Neural cell (in vitro differentiated cells): ENCODE data around the gene RHBDF2. TPM values are rescaled to one million over a fixed set of nuclear protein-coding genes. Genes with fewer than 3 reads are reported as not detected.

ENCODE experiments used
- H2AFZ ChIP-seq: fragments of 200-600, 300-800 bp; sonication (generic), shearing (Covaris generic); 2 replicates; pipeline ENCODE4 v1.6.0; 2014; ENCODE audit warnings: low read depth, mild to moderate bottlenecking, antibody characterized with exemption, low read length, moderate library complexity
- H3F3A ChIP-seq: fragments of 200-600 bp; shearing (Covaris generic); 2 replicates; pipeline ENCODE4 v1.6.1; 2016; ENCODE audit warnings: mild to moderate bottlenecking, moderate library complexity, mixed read lengths, antibody characterized with exemption, low read length; ENCODE audit not compliant: insufficient read depth, poor library complexity, severe bottlenecking
- H3K27ac ChIP-seq: fragments of 200-600, 300-800 bp; sonication (generic), shearing (Covaris generic); 2 replicates; pipeline ENCODE4 v1.5.1; 2014; ENCODE audit warnings: mild to moderate bottlenecking, low read length, moderate library complexity
- H3K27me3 ChIP-seq: fragments of 300-800, 200-600 bp; sonication (generic), shearing (Covaris generic); 2 replicates; pipeline ENCODE4 v1.6.0; 2014; ENCODE audit warnings: mild to moderate bottlenecking, low read depth, low read length, moderate library complexity; ENCODE audit not compliant: insufficient read depth
- H3K36me3 ChIP-seq: fragments of 300-800, 200-600 bp; sonication (generic), shearing (Covaris generic); 2 replicates; pipeline ENCODE4 v1.5.1; 2014; ENCODE audit warnings: mild to moderate bottlenecking, antibody characterized with exemption, low read length, moderate library complexity; ENCODE audit not compliant: insufficient read depth
- H3K4me2 ChIP-seq: fragments of 300-800, 200-600 bp; sonication (generic), shearing (Covaris generic); 2 replicates; pipeline ENCODE4 v1.6.0; 2014; ENCODE audit warnings: mild to moderate bottlenecking, low read length
- H3K4me3 ChIP-seq: fragments of 300-800, 200-600 bp; sonication (generic), shearing (Covaris generic); 2 replicates; pipeline ENCODE4 v1.5.1; 2014; ENCODE audit warnings: mild to moderate bottlenecking, low read length, moderate library complexity
- H3K79me2 ChIP-seq: fragments of 200-600 bp; shearing (Covaris generic); replicated peaks from 2 replicates; pipeline ENCODE4 v1.6.0; 2014; ENCODE audit warnings: mild to moderate bottlenecking, low read length, moderate library complexity; ENCODE audit not compliant: insufficient read depth
- H3K9ac ChIP-seq: fragments of 300-800, 200-600 bp; sonication (generic), shearing (Covaris generic); 2 replicates; pipeline ENCODE4 v1.6.1; 2016; ENCODE audit warnings: mild to moderate bottlenecking, low read length, mixed read lengths
- H3K9me2 ChIP-seq: fragments of 200-600 bp; shearing (Covaris generic); 2 replicates; pipeline ENCODE4 v1.6.1; 2016; ENCODE audit warnings: mild to moderate bottlenecking, low read length, mixed read lengths; ENCODE audit not compliant: insufficient read depth
- H3K9me3 ChIP-seq: fragments of 200-600, 300-800 bp; sonication (generic), shearing (Covaris generic); 2 replicates; pipeline ENCODE4 v1.6.1; 2016; ENCODE audit warnings: mild to moderate bottlenecking, mixed run types, low read length, moderate library complexity, mixed read lengths
- H4K20me1 ChIP-seq: fragments of 200-600 bp; shearing (Covaris generic); 2 replicates; pipeline ENCODE4 v1.6.1; 2016; ENCODE audit warnings: mild to moderate bottlenecking, mixed run types; ENCODE audit not compliant: insufficient read depth
- EP300 ChIP-seq: fragments of 450-650 bp; conservative IDR thresholded peaks from 2 replicates; pipeline ENCODE4 v1.6.1; 2014; ENCODE audit warnings: antibody characterized with exemption, mild to moderate bottlenecking, moderate library complexity; ENCODE audit not compliant: poor library complexity, severe bottlenecking
- EZH2 ChIP-seq: fragments of 200-600, 300-800 bp; shearing (Covaris generic), sonication (generic); IDR thresholded peaks from 2 replicates; pipeline ENCODE4 v1.6.1; 2014; ENCODE audit warnings: antibody characterized with exemption, low read length, borderline replicate concordance, mild to moderate bottlenecking; ENCODE audit not compliant: insufficient read depth, poor library complexity, severe bottlenecking
- MXI1 ChIP-seq: fragments of 450-650 bp; conservative IDR thresholded peaks from 2 replicates; pipeline ENCODE4 v1.6.1; 2014; ENCODE audit warnings: antibody characterized with exemption, mild to moderate bottlenecking; ENCODE audit not compliant: poor library complexity, severe bottlenecking
- POLR2AphosphoS5 ChIP-seq: IDR thresholded peaks from 2 replicates; pipeline ENCODE4 v1.6.1; 2012
- RAD21 ChIP-seq: fragments of 450-650 bp; conservative IDR thresholded peaks from 2 replicates; pipeline ENCODE4 v1.6.1; 2014; ENCODE audit warnings: antibody characterized with exemption, mild to moderate bottlenecking, moderate library complexity
- SMC3 ChIP-seq: fragments of 450-650 bp; conservative IDR thresholded peaks from 2 replicates; pipeline ENCODE4 v1.6.1; 2014; ENCODE audit warnings: antibody characterized with exemption, mild to moderate bottlenecking, moderate library complexity; ENCODE audit not compliant: poor library complexity
- TAF1 ChIP-seq: IDR thresholded peaks from 2 replicates; pipeline ENCODE4 v1.6.1; 2012; ENCODE audit warnings: low read depth
- polyA plus RNA-seq: library from polyadenylated mRNA; depleted of rRNA; stranded (reverse); fragments of >200 nt; gene quantifications from 2 replicates; pipeline ENCODE4 v1.2.3, GENCODE V29; 2014
- TF ChIP-seq, protein P1 (sequence below): fragments of 450-650 bp; IDR thresholded peaks from 2 replicates; pipeline ENCODE4 v1.5.1; 2014; ENCODE audit warnings: antibody characterized with exemption, mild to moderate bottlenecking, moderate library complexity; ENCODE audit not compliant: poor library complexity, severe bottlenecking
- TF ChIP-seq, protein P2 (sequence below): IDR thresholded peaks from 2 replicates; pipeline ENCODE4 v1.6.1; 2012; ENCODE audit warnings: borderline replicate concordance

Gene RHBDF2
- polyA plus RNA-seq, 1 donor from 2014 or later = not detected

DNA sequence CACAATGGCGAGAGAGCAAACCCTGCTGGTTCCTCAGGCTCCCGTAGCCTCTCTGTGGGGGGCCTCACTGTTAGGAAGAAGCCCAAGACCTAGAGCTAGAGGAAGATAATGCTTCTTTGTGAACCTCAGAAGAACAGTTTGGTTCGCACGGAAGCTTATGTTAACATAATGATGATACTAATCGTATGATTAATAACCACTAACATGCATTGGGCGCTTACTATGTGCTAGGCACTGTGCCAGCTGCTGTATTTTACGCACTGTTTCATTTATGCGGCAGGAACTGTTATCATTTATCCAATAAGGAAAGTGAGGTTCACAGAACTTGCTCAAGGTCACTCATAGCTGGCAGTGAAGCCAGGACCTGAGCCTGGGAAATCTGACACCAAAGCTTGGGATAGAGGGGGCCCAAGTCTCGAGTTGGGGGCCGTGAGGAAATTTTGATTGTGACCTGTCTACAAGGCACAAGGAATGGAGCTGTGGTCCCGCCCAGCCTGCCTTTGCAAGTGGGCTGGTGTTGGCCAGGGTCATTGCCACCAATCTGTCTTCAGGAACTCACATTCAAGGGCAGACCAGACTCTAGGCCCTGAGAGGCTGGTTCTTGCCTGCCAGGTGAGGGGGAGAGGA is 45.4 kb upstream of the RHBDF2 start:
- TF ChIP-seq TAF1 (no peak), RAD21 (no peak), POLR2AphosphoS5 (no peak), MXI1 (no peak), EP300 (no peak), EZH2 (no peak), SMC3 (no peak)
- TF ChIP-seq, protein P1, sequence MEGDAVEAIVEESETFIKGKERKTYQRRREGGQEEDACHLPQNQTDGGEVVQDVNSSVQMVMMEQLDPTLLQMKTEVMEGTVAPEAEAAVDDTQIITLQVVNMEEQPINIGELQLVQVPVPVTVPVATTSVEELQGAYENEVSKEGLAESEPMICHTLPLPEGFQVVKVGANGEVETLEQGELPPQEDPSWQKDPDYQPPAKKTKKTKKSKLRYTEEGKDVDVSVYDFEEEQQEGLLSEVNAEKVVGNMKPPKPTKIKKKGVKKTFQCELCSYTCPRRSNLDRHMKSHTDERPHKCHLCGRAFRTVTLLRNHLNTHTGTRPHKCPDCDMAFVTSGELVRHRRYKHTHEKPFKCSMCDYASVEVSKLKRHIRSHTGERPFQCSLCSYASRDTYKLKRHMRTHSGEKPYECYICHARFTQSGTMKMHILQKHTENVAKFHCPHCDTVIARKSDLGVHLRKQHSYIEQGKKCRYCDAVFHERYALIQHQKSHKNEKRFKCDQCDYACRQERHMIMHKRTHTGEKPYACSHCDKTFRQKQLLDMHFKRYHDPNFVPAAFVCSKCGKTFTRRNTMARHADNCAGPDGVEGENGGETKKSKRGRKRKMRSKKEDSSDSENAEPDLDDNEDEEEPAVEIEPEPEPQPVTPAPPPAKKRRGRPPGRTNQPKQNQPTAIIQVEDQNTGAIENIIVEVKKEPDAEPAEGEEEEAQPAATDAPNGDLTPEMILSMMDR = no peak
- TF ChIP-seq, protein P2, sequence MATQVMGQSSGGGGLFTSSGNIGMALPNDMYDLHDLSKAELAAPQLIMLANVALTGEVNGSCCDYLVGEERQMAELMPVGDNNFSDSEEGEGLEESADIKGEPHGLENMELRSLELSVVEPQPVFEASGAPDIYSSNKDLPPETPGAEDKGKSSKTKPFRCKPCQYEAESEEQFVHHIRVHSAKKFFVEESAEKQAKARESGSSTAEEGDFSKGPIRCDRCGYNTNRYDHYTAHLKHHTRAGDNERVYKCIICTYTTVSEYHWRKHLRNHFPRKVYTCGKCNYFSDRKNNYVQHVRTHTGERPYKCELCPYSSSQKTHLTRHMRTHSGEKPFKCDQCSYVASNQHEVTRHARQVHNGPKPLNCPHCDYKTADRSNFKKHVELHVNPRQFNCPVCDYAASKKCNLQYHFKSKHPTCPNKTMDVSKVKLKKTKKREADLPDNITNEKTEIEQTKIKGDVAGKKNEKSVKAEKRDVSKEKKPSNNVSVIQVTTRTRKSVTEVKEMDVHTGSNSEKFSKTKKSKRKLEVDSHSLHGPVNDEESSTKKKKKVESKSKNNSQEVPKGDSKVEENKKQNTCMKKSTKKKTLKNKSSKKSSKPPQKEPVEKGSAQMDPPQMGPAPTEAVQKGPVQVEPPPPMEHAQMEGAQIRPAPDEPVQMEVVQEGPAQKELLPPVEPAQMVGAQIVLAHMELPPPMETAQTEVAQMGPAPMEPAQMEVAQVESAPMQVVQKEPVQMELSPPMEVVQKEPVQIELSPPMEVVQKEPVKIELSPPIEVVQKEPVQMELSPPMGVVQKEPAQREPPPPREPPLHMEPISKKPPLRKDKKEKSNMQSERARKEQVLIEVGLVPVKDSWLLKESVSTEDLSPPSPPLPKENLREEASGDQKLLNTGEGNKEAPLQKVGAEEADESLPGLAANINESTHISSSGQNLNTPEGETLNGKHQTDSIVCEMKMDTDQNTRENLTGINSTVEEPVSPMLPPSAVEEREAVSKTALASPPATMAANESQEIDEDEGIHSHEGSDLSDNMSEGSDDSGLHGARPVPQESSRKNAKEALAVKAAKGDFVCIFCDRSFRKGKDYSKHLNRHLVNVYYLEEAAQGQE = no peak
- H4K20me1 ChIP-seq = no peaks in the 10 kb centered on the region
- no peaks in the 10 kb centered on the region for H3K27me3 ChIP-seq
- H3K4me2 ChIP-seq = no peak overlapping the region
- H3K9me3 ChIP-seq = no peaks in the 10 kb centered on the region
- no peaks in the 10 kb centered on the region for H3K36me3 ChIP-seq
- no peaks in the 10 kb centered on the region for H3K9me2 ChIP-seq
- H3K79me2 ChIP-seq = no peaks in the 10 kb centered on the region
- H3K27ac ChIP-seq = no peak overlapping the region
- H3K9ac ChIP-seq = peak overlapping the region; percentile 25
- no peaks in the 10 kb centered on the region for H3F3A ChIP-seq
- H3K4me3 ChIP-seq = no peak overlapping the region
- H2AFZ ChIP-seq = no peak overlapping the region

DNA sequence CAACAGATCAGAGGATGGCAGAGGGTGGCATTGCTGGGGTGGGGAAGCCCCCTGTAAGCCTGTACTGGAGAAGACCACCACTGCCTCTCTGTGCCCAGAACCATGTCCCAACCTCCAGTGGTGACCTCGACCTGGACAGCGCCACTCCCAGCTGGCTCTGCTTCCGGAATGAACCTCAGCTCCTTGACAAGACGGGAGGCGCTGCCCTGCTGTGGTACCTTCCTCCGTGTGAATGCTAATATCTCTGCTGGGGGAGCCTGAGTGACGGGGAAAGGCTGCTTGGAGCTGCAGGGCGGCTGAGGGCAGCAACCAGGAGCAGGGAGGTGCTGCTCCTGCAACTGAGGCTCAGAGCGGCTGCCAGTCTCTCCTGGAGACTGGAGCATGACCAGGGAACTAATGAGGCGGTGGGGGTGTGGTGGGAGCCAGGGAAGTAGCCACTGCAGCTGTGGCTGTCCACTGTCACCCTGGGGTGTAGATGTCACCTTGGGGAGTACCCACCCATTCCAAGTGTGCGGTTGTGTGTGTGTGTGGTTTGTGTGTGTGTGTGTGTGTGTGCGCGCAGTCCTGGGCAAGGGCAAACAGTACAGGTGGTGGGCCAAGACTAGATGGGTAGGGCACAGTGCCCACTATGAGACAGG is 44.8 kb upstream of the RHBDF2 start:
- Histone ChIP-seq H3K9me3 (no peaks in the 10 kb centered on the region), H3F3A (no peaks in the 10 kb centered on the region), H3K4me3 (no peak overlapping the region), H3K27ac (peak overlapping the region; percentile 96), H4K20me1 (no peaks in the 10 kb centered on the region), H3K27me3 (no peaks in the 10 kb centered on the region), H3K9ac (peak overlapping the region; percentile 25), H3K79me2 (no peaks in the 10 kb centered on the region), H3K9me2 (no peaks in the 10 kb centered on the region), H3K4me2 (no peak overlapping the region), H3K36me3 (no peaks in the 10 kb centered on the region), H2AFZ (no peak overlapping the region)
- TF ChIP-seq EP300 (no peak), SMC3 (no peak), MXI1 (no peak), RAD21 (no peak), POLR2AphosphoS5 (no peak), EZH2 (no peak), TAF1 (no peak)
- TF ChIP-seq, protein P1 = no peak
- TF ChIP-seq, protein P2 = no peak
